Measurements from ENCODE around the gene GTPBP8.

- TF ChIP-seq, protein P1, sequence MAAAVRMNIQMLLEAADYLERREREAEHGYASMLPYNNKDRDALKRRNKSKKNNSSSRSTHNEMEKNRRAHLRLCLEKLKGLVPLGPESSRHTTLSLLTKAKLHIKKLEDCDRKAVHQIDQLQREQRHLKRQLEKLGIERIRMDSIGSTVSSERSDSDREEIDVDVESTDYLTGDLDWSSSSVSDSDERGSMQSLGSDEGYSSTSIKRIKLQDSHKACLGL (CRISPR knock-in tag; IDR thresholded peaks at IDR 0.05): no peak
- TF ChIP-seq CREM (IDR thresholded peaks at IDR 0.05) (no peak), CREM (CRISPR knock-in tag; IDR thresholded peaks at IDR 0.05) (no peak), BORCS8-MEF2B (CRISPR knock-in tag; IDR thresholded peaks at IDR 0.05) (no peak), MAFK (conservative IDR thresholded peaks at IDR 0.05 in 1 of 2, IDR thresholded peaks at IDR 0.05 in 1 of 2; ENCODE audit: low read length in 2 of 2) (no peak), TERF1 (CRISPR knock-in tag; IDR thresholded peaks at IDR 0.05) (no peak), ZNF337 (CRISPR knock-in tag; IDR thresholded peaks at IDR 0.05; ENCODE audit: borderline replicate concordance, low read depth) (no peak), CHD2 (IDR thresholded peaks at IDR 0.05; ENCODE audit: low read depth, low read length) (no peak), PREB (CRISPR knock-in tag; IDR thresholded peaks at IDR 0.05) (no peak), CBFB (CRISPR knock-in tag; IDR thresholded peaks at IDR 0.05) (no peak), ZC3H4 (CRISPR knock-in tag; IDR thresholded peaks at IDR 0.05; ENCODE audit: borderline replicate concordance) (no peak), POLR2A (IDR thresholded peaks at IDR 0.05; ENCODE audit: insufficient read depth in 1 of 2, low read depth in 2 of 2, low read length in 2 of 2) (no peak)
- TF ChIP-seq, protein P2, sequence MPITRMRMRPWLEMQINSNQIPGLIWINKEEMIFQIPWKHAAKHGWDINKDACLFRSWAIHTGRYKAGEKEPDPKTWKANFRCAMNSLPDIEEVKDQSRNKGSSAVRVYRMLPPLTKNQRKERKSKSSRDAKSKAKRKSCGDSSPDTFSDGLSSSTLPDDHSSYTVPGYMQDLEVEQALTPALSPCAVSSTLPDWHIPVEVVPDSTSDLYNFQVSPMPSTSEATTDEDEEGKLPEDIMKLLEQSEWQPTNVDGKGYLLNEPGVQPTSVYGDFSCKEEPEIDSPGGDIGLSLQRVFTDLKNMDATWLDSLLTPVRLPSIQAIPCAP (CRISPR knock-in tag; IDR thresholded peaks at IDR 0.05; ENCODE audit: low read depth): no peak
Measured at GRCh38 chr3:112974894-112975293, 15.9 kb upstream of the GTPBP8 start, which contains the start of gene CD200R1.
